ENCODE measurements around the gene BLTP2. TPM values are rescaled to one million over a fixed set of nuclear protein-coding genes. Genes with fewer than 3 reads are reported as not detected.
"Not testable (repeated sequence)": the region's sequence is repeated elsewhere in the genome, so short reads cannot be mapped to it uniquely, and the experiment has no call there.

The BLTP2 gene
- total and polyA plus RNA-seq, 5 experiments from 2014 or later = 36.0 to 149 (median 51.7) TPM

DNA sequence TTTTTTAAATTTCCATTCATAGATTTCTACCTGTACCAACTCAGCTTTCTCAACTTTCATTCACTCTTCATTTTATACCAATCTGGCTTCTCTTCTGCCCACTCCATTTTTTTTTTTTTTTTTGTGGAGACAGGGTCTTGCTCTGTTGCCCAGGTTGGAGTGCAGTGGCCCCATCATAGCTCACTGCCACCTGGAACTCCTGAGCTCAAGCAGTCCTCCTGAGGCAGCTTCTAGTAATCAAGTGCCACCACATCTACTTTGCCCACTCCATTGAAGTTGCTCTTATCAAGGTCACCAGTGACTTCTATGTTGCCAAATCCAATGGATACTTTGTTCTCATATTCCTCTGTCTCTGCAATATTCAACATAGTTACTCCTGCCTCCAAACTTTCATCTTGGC is 18.8 kb upstream of the BLTP2 start:
- no peaks in the 10 kb centered on the region for H3K9me3 Mint-ChIP-seq
- peaks cover 38 to 77% (median 74%) of the 10 kb centered on the region in 4 donors for H3K4me1 Mint-ChIP-seq
- DNase-seq (no peak), ATAC-seq (no peak)
- no peaks in the 10 kb centered on the region for H3K27me3 Mint-ChIP-seq
- H3K4me3 Mint-ChIP-seq = peak overlapping the region; percentile 94 to 100 (median 100)
- H3K36me3 Mint-ChIP-seq = peaks cover 0 to 38% (median 10%) of the 10 kb centered on the region in 3 donors
- POLR2A ChIA-PET = interaction anchor here (2.3 to 4.6 kb wide), 4 partner anchors 19 to 306 kb away, joined by 7 to 62 read pairs (median 24); partner anchors contain the start of genes BLTP2, POLDIP2, PROCA1 and RPL23A
- peak overlapping the region; percentile 99 to 100 (median 100) for H3K27ac Mint-ChIP-seq

DNA sequence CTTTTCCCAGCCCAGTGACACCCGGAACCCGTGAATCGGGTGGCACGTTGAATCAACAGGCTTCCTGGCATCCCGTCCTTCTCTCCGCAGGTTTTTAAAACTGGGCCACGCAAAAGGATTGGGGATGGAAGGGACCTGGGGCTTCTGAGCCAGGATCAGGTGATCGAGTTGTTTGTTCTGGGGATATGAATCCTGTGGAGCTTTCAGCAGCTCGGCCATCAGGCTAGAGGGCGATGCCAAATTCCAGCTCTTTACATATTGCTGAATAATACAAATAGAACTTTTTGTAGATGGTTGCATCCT is 17.5 kb upstream of the BLTP2 start:
- DNase-seq (no peak), ATAC-seq (no peak)
- H3K4me1 Mint-ChIP-seq = peaks cover 31 to 70% (median 66%) of the 10 kb centered on the region in 4 donors
- peak overlapping the region; percentile 99 to 100 (median 100) for H3K27ac Mint-ChIP-seq
- POLR2A ChIA-PET = interaction anchor here (0.6 to 4.6 kb wide), 13 partner anchors 13 to 581 kb away, joined by 3 to 62 read pairs (median 11); partner anchors contain the start of genes BLTP2, PHF12, POLDIP2 and PROCA1
- no peaks in the 10 kb centered on the region for H3K27me3 Mint-ChIP-seq
- H3K4me3 Mint-ChIP-seq = peak overlapping the region; percentile 94 to 100 (median 100)
- no peaks in the 10 kb centered on the region for H3K9me3 Mint-ChIP-seq
- peaks cover 0 to 39% (median 18%) of the 10 kb centered on the region in 3 donors for H3K36me3 Mint-ChIP-seq

DNA sequence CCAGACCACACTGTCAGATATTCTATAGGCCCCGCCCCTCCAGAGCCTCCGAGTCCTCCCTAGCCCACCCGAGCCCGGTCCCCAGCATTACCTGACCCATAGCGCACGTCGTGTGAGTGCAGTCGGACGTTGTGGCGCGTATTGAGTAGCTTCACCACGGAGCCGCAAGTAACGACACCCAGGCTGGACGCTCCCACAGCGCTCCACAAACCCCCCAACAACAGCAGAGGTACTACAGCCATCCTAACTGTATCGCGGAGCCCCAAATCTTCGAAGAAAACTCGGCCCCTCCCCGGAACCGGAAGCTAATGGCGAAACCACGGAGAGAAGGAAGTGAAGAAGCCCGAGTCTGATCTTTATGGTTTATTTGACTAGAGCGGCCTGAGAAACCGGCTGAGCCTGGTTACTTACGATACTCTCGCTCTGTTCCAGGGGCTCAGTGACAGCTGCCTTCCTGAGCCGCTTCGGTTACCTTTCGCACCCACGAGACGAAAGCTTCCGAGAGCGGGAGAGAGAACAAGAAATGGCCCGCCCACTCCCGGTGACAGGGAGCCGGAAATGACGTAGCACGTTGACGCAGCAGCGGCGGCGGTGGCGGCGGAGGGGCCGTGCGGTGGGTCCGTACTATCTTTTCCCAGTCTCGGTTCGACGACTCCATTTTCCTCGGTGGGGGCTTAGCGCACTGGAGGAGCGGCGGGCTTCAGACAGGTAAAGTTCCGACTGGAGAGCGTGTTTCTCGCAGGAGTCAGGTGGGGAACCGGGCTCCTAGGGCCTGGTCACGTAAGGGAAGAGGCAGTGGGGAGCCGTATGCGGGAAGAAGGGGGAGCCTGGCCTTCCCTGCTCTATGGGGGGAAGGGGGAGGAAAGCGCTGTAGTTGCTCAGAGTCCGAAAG is 16.9 kb upstream of the BLTP2 start, which contains the start of the genes SDF2 and SUPT6H:
SDF2 (minus strand) TSS at position 272 of the 892 bp plus-strand sequence; CDS start at position 242, 30 bp downstream.
SUPT6H (plus strand) TSS at position 571 of the 892 bp plus-strand sequence. CDS start 11,197 bp downstream, outside the sequence.
- POLR2A ChIA-PET = interaction anchor here (0.6 to 4.6 kb wide), 21 partner anchors 9 to 580 kb away, joined by 3 to 62 read pairs (median 5); partner anchors contain the start of genes ALDOC, BLTP2, PHF12 and POLDIP2

DNA sequence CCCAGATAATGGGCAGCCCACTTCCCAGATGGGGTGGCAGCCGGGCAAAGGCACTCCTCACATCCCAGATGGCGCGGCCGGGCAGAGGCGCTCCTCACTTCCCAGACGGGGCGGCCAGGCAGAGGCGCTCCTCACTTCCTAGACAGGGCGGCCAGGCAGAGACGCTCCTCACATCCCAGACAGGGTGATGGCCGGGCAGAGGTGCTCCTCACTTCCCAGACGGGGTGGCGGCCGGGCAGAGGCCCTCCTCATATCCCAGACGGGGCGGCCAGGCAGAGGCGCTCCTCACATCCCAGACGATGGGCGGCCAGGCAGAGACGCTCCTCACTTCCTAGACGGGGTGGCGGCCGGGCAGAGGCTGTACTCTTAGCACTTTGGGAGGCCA is 14.5 kb upstream of the BLTP2 start:
- H3K4me1 Mint-ChIP-seq = peaks cover 22 to 62% (median 53%) of the 10 kb centered on the region in 4 donors
- H3K36me3 Mint-ChIP-seq = peaks cover 0 to 38% (median 18%) of the 10 kb centered on the region in 3 donors
- H3K4me3 Mint-ChIP-seq = peak overlapping the region in 6 of 10 donors; percentile 94 to 100 (median 100)
- H3K27me3 Mint-ChIP-seq, ATAC-seq, DNase-seq, H3K9me3 Mint-ChIP-seq: not testable (repeated sequence)
- POLR2A ChIA-PET = interaction anchor here (4.6 kb wide), 1 partner anchor 15 kb away, joined by 62 read pairs; the partner anchor contains the start of gene BLTP2
- H3K27ac Mint-ChIP-seq = peak overlapping the region in 4 of 10 donors; percentile 20 to 100 (median 69)

More for the DNA sequence above, 16.9 kb upstream of the BLTP2 start, which contains the start of the genes SDF2 and SUPT6H:
- H3K4me1 Mint-ChIP-seq = peaks cover 30 to 71% (median 65%) of the 10 kb centered on the region in 4 donors
- ATAC-seq (peak; percentile 88 to 89), DNase-seq (peak; percentile 86 to 98 (median 94))
- H3K27me3 Mint-ChIP-seq = no peaks in the 10 kb centered on the region
- peak within 1 kb of the TSS; percentile 99 to 100 (median 100) for H3K27ac Mint-ChIP-seq
- peak within 1 kb of the TSS; percentile 94 to 100 (median 100) for H3K4me3 Mint-ChIP-seq
- H3K36me3 Mint-ChIP-seq = peaks cover 0 to 40% (median 18%) of the 10 kb centered on the region in 3 donors
- no peaks in the 10 kb centered on the region for H3K9me3 Mint-ChIP-seq

DNA sequence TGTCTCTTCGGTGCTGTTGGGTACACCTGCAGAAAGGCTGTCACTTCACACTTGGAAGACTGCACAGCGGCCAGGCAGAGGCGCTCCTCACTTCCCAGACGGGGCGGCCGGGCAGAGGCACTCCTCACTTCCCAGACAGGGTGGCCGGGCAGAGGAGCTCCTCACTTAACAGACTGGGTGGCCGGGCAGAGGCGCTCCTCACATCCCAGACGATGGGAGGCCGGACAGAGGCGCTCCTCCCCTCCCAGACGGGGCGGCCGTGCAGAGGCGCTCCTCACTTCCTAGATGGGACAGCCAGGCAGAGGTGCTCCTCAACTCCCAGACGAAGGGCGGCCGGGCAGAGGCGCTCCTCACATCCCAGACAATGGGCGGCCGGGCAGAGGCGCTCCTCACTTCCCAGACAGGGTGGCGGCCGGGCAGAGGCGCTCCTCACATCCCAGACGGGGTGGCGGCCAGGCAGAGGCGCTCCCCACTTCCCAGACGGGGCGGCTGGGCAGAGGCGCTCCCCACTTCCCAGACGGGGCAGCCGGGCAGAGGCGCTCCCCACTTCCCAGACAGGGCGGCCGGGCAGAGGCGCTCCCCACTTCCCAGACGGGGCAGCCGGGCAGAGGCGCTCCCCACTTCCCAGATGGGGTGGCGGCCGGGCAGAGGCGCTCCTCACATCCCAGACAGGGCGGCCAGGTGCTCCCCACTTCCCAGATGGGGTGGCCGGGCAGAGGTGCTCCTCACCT is 14.0 kb upstream of the BLTP2 start:
- H3K36me3 Mint-ChIP-seq = peaks cover 0 to 38% (median 18%) of the 10 kb centered on the region in 3 donors
- ATAC-seq, H3K9me3 Mint-ChIP-seq, POLR2A ChIA-PET, DNase-seq, H3K27me3 Mint-ChIP-seq: not testable (repeated sequence)
- peaks cover 19 to 59% (median 48%) of the 10 kb centered on the region in 4 donors for H3K4me1 Mint-ChIP-seq
- H3K27ac Mint-ChIP-seq = peak overlapping the region in 2 of 10 donors; percentile 62 to 71
- peak overlapping the region in 2 of 10 donors; percentile 20 to 22 for H3K4me3 Mint-ChIP-seq

DNA sequence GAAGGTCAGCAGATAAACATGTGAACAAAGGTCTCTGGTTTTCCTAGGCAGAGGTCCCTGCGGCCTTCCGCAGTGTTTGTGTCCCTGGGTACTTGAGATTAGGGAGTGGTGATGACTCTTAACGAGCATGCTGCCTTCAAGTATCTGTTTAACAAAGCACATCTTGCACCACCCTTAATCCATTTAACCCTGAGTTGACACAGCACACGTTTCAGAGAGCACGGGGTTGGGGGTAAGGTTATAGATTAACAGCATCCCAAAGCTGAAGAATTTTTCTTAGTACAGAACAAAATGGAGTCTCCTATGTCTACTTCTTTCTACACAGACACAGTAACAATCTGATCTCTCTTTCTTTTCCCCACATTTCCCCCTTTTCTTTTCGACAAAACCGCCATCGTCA is 13.4 kb upstream of the BLTP2 start:
- peak overlapping the region in 4 of 10 donors; percentile 26 to 71 (median 65) for H3K27ac Mint-ChIP-seq
- not testable (repeated sequence) for ATAC-seq, H3K9me3 Mint-ChIP-seq, H3K4me3 Mint-ChIP-seq, DNase-seq, H3K27me3 Mint-ChIP-seq
- H3K4me1 Mint-ChIP-seq = peaks cover 15 to 56% (median 43%) of the 10 kb centered on the region in 4 donors
- H3K36me3 Mint-ChIP-seq = peaks cover 0 to 41% (median 18%) of the 10 kb centered on the region in 3 donors
- POLR2A ChIA-PET = interaction anchor here (1.2 kb wide), 1 partner anchor 13 kb away, joined by 6 read pairs; the partner anchor contains the start of gene BLTP2

DNA sequence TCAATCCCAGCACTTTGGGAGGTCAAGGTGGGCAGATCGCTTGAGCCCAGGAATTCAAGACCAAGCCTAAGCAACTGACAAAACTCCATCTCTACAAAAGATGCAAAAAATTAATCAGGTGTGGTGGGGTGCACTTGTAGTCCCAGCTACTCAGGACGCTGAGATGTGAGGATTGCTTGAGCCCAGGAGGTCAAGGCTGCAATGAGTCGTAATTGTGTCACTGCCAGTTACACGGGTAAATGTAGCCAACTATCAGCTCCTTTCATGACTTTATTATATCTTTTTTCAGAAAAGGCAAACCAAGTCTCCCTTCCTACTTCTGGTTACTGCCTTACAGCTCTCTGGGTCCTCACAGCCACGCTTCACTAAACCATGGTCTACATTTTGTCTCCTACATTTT is 12.8 kb upstream of the BLTP2 start:
- Mint-ChIP-seq H3K36me3 (peaks cover 0 to 45% (median 18%) of the 10 kb centered on the region in 3 donors), H3K27ac (peak overlapping the region in 4 of 10 donors; percentile 26 to 69 (median 62)), H3K27me3 (no peaks in the 10 kb centered on the region), H3K4me1 (peaks cover 11 to 55% (median 37%) of the 10 kb centered on the region in 4 donors), H3K9me3 (no peaks in the 10 kb centered on the region), H3K4me3 (no peak overlapping the region)
- POLR2A ChIA-PET = interaction anchor here (1.2 kb wide), 1 partner anchor 12 kb away, joined by 6 read pairs; the partner anchor contains the start of gene BLTP2
- DNase-seq (no peak), ATAC-seq (no peak)

DNA sequence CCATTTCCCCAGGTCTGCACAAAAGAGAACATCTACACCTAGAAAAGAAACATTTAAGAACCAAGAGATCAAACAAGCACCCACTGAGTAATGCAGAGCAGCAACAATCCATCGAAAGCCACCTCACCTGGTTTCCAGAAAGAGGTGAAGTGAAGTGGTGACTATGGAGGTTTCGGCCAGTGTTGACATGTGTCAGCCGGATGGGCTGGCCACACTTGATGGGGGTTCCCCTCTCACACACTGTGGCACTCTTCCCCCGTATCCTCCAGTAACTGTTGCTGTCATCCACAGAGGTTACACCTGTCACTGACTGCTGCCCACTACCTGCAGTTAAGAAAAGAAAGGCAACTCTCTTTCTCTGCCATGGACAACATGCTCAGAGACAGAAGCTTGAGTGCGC is 10.2 kb upstream of the BLTP2 start:
- no peak overlapping the region for H3K4me3 Mint-ChIP-seq

DNA sequence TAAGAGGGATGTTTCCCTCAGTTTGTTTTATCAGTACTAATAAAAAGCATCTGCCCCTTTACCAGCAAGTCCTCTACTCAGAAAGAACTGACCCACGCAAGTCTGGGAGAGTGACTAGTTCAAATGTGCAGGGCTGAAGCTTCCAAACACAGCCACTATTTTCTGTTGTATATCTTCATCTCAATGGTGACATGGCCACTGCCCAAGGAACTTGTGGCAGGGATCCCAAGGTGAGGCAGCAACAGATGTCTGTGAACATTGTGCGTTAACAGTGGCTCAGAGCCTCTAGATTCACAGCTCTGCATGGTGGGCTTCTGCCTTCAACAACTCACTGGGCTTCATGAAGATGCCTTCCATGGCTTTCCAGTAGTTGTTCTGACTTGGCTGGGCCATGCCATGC is 3.7 kb upstream of the BLTP2 start:
- DNase-seq (no peak), ATAC-seq (no peak)
- POLR2A ChIA-PET = interaction anchor here (1.3 to 2.4 kb wide), 2 partner anchors 13 to 63 kb away, joined by 3 to 25 read pairs; partner anchors contain the start of genes PROCA1, SDF2 and SUPT6H
- H3K27ac Mint-ChIP-seq = peak overlapping the region in 2 of 10 donors; percentile 59 to 71
- no peaks in the 10 kb centered on the region for H3K27me3 Mint-ChIP-seq
- no peaks in the 10 kb centered on the region for H3K9me3 Mint-ChIP-seq
- peaks cover 0 to 45% (median 0%) of the 10 kb centered on the region in 3 donors for H3K36me3 Mint-ChIP-seq
- H3K4me1 Mint-ChIP-seq = peaks cover 15 to 42% (median 26%) of the 10 kb centered on the region in 4 donors
- H3K4me3 Mint-ChIP-seq = no peak overlapping the region

More for the DNA sequence above, 10.2 kb upstream of the BLTP2 start:
- no peak for DNase-seq
- POLR2A ChIA-PET = no interaction called here
- Mint-ChIP-seq H3K4me1 (peaks cover 6 to 41% (median 15%) of the 10 kb centered on the region in 4 donors), H3K9me3 (no peaks in the 10 kb centered on the region), H3K27me3 (no peaks in the 10 kb centered on the region), H3K27ac (peak overlapping the region in 4 of 10 donors; percentile 51 to 83 (median 65)), H3K36me3 (peaks cover 0 to 62% (median 14%) of the 10 kb centered on the region in 3 donors)
- ATAC-seq = no peak

DNA sequence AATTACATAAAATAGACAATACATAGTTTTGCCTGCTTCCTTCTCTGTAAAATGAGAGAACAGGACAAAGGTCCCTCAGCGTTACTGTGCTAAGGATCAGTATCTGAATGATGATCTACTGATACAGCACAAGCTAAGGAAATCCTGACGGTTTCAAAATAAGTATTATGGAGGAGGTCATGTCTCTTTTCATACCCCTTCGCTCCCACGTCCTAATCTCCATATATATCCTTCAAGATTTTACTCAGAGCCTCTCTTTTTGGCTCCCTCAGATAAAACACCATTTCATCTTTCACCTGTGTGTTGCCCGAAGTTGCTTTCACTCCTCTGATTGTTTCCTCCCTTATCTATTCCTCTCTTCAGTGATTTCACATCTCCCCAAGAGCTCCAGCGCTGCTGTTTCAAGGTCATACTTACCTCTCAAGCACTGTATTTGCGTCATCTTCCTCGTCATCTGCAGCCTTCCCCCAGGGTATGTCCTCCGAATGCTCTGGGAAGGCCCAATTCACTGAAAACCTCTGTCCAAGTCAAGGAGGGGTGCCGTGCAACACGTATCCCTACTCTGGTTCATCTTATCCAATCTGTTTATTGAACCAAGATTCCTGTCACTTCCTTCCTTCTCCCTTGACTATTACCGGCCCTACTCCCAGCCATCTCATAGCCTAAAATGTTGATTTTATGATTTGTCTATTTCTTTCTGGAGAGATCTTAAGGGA is 1.2 kb upstream of the BLTP2 start:
- no peaks in the 10 kb centered on the region for H3K9me3 Mint-ChIP-seq
- POLR2A ChIA-PET = interaction anchor here (0.8 to 3.7 kb wide), 15 partner anchors 11 to 311 kb away, joined by 3 to 62 read pairs (median 6); partner anchors contain the start of genes IFT20, NEK8, PHF12 and PIGS
- no peak for ATAC-seq
- peak overlapping the region; percentile 94 to 99 (median 97) for H3K27ac Mint-ChIP-seq
- no peak for DNase-seq
- no peaks in the 10 kb centered on the region for H3K27me3 Mint-ChIP-seq
- peaks cover 18 to 48% (median 41%) of the 10 kb centered on the region in 4 donors for H3K4me1 Mint-ChIP-seq
- H3K36me3 Mint-ChIP-seq = peaks cover 0 to 47% (median 0%) of the 10 kb centered on the region in 3 donors
- peak overlapping the region; percentile 83 to 98 (median 92) for H3K4me3 Mint-ChIP-seq

DNA sequence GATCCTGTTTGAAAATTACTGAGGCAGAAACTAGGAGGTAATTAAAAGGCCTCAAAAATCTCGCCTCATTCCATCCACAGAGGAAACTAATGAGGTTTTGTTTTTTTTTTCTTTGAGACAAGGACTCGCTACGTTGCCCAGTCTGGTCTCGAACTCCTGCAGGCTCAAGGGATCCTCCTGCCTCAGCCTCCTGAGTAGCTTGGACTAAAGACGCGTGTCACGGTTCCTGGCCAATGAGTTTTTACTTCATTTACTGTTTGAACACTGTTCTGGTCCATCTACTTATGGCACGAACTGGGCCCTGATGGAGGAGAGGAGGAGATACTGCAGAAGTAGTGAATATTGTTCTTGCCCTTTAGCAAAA is 600 bp upstream of the BLTP2 start:
- Mint-ChIP-seq H3K4me1 (peaks cover 18 to 48% (median 41%) of the 10 kb centered on the region in 4 donors), H3K9me3 (no peaks in the 10 kb centered on the region), H3K27me3 (no peaks in the 10 kb centered on the region), H3K36me3 (peaks cover 0 to 50% (median 1%) of the 10 kb centered on the region in 3 donors), H3K27ac (peak overlapping the region; percentile 94 to 99 (median 97)), H3K4me3 (peak overlapping the region; percentile 83 to 98 (median 92))
- DNase-seq = no peak
- ATAC-seq = no peak
- POLR2A ChIA-PET = interaction anchor here (0.9 to 3.7 kb wide), 17 partner anchors 8 to 310 kb away, joined by 3 to 62 read pairs (median 7); partner anchors contain the start of genes ALDOC, FLOT2, IFT20 and NEK8
